GM23248 (cell line): Measurements from ENCODE around the gene SPOPL. TPM values are rescaled to one million over a fixed set of nuclear protein-coding genes. Genes with fewer than 3 reads are reported as not detected.
A peak's percentile ranks its signal among the peaks of the same experiment; 100 is the strongest.

Experiments used
- DNase-seq: peaks from one replicate; pipeline ENCODE4 v3.0.0-alpha.2; 2015
- H2AFZ ChIP-seq: fragments of 200-600 bp; sonication (generic); 2 replicates; pipeline ENCODE4 v1.6.1; 2016; ENCODE audit warnings: antibody characterized with exemption
- H3F3A ChIP-seq: fragments of 200-600 bp; sonication (generic); 2 replicates; pipeline ENCODE4 v1.6.1; 2016; ENCODE audit warnings: mild to moderate bottlenecking, antibody characterized with exemption, mixed run types; ENCODE audit not compliant: insufficient read depth
- H3K27ac ChIP-seq: fragments of 200-600 bp; sonication (generic); 2 replicates; pipeline ENCODE4 v1.5.1; 2016; ENCODE audit warnings: mild to moderate bottlenecking
- H3K27me3 ChIP-seq: fragments of 200-600 bp; sonication (generic); replicated peaks from 2 replicates; pipeline ENCODE4 v1.6.1; 2016; ENCODE audit warnings: mild to moderate bottlenecking; ENCODE audit not compliant: insufficient read depth
- H3K36me3 ChIP-seq: fragments of 200-600 bp; sonication (generic); 2 replicates; pipeline ENCODE4 v1.6.1; 2016; ENCODE audit warnings: low read depth, mild to moderate bottlenecking
- H3K4me1 ChIP-seq: fragments of 200-600 bp; sonication (generic); 2 replicates; pipeline ENCODE4 v1.6.1; 2016; ENCODE audit warnings: mild to moderate bottlenecking; ENCODE audit not compliant: insufficient read depth
- H3K4me2 ChIP-seq: fragments of 200-600 bp; sonication (generic); one replicate; pipeline ENCODE4 v1.6.1; 2016; ENCODE audit warnings: mild to moderate bottlenecking; ENCODE audit not compliant: unreplicated experiment
- H3K4me3 ChIP-seq: fragments of 200-600 bp; sonication (generic); 2 replicates; pipeline ENCODE4 v1.5.1; 2016; ENCODE audit warnings: mild to moderate bottlenecking
- H3K79me2 ChIP-seq: fragments of 200-600 bp; sonication (generic); 2 replicates; pipeline ENCODE4 v1.6.1; 2016; ENCODE audit warnings: mild to moderate bottlenecking; ENCODE audit not compliant: insufficient read depth
- H3K9ac ChIP-seq: fragments of 200-600 bp; sonication (generic); 2 replicates; pipeline ENCODE4 v1.6.1; 2016; ENCODE audit warnings: mild to moderate bottlenecking
- H3K9me2 ChIP-seq: fragments of 200-600 bp; sonication (generic); 2 replicates; pipeline ENCODE4 v1.6.1; 2016; ENCODE audit warnings: mixed run types, mild to moderate bottlenecking, moderate library complexity; ENCODE audit not compliant: insufficient read depth
- H3K9me3 ChIP-seq: fragments of 200-600 bp; sonication (generic); one replicate; pipeline ENCODE4 v1.6.1; 2017; ENCODE audit warnings: low read depth
- H4K20me1 ChIP-seq: fragments of 200-600 bp; sonication (generic); 2 replicates; pipeline ENCODE4 v1.6.0; 2016; ENCODE audit not compliant: insufficient read depth
- EZH2 ChIP-seq: fragments of 200-600 bp; sonication (generic); IDR thresholded peaks from 2 replicates; pipeline ENCODE4 v1.6.1; 2018; ENCODE audit warnings: antibody characterized with exemption, mild to moderate bottlenecking; ENCODE audit not compliant: insufficient read depth, poor library complexity, severe bottlenecking
- EZH2phosphoT487 ChIP-seq: fragments of 200-600 bp; sonication (generic); IDR thresholded peaks from 2 replicates; pipeline ENCODE4 v1.6.1; 2018; ENCODE audit warnings: antibody characterized with exemption, moderate library complexity, mild to moderate bottlenecking, low read depth; ENCODE audit not compliant: insufficient read depth
- WGBS, 2 experiments: methylation state at CpG; one replicate each; pipeline ENCODE4 v1.1.6; 2015 to 2017; ENCODE audit warnings: low lambda C conversion rate in 2 of 2, low coverage in 1 of 2; ENCODE audit errors: missing lambda C conversion rate in 2 of 2; 5-methylcytosine and 5-hydroxymethylcytosine counted together
- in situ Hi-C: fragments of 300-500 bp; cut with MboI; formaldehyde crosslinking; loops from 2 replicates; pipeline ENCODE4 v1.15.0; 2020
- polyA plus RNA-seq: library from polyadenylated mRNA; unstranded; fragments of >200 nt; fragmentation: Nextera tagmentation; extraction: Ambion mirVana; gene quantifications from 2 replicates; pipeline ENCODE4 v1.2.1, GENCODE V29; 2016
- total RNA-seq: library from RNA; depleted of rRNA; stranded (reverse); fragments of >200 nt; shearing (Covaris generic); gene quantifications from 2 replicates; pipeline ENCODE4 v1.2.3, GENCODE V29; 2014

SPOPL gene
- total and polyA plus RNA-seq, 2 experiments from 2014 or later: 3.6 to 12.0 TPM

GRCh38 chr2:138609446-138609845, 107.9 kb downstream of the SPOPL start:
- H4K20me1 ChIP-seq: no peaks in the 10 kb centered on the region
- H3K4me1 ChIP-seq: no peaks in the 10 kb centered on the region
- no peak for TF ChIP-seq EZH2phosphoT487
- no peak for TF ChIP-seq EZH2

GRCh38 chr2:138610201-138610953, 108.8 kb downstream of the SPOPL start:
- H4K20me1 ChIP-seq: no peaks in the 10 kb centered on the region
- H3K4me2 ChIP-seq: no peak overlapping the region
- H3K9ac ChIP-seq: no peak overlapping the region
- H3K9me3 ChIP-seq: no peaks in the 10 kb centered on the region
- DNase-seq: no peak
- H2AFZ ChIP-seq: no peak overlapping the region
- no peak for TF ChIP-seq EZH2phosphoT487
- no peak for TF ChIP-seq EZH2
- no peaks in the 10 kb centered on the region for H3K27me3 ChIP-seq
- H3K27ac ChIP-seq: no peak overlapping the region
- H3K36me3 ChIP-seq: no peaks in the 10 kb centered on the region
- in situ Hi-C loops: no loop called here
- H3K4me1 ChIP-seq: no peaks in the 10 kb centered on the region
- H3K9me2 ChIP-seq: no peaks in the 10 kb centered on the region
- no peaks in the 10 kb centered on the region for H3K79me2 ChIP-seq
- H3F3A ChIP-seq: no peaks in the 10 kb centered on the region
- 45 to 48% methylated on average over 4 of the region's 4 CpGs for WGBS, 2 experiments
- H3K4me3 ChIP-seq: no peak overlapping the region

More at GRCh38 chr2:138609446-138609845, 107.9 kb downstream of the SPOPL start:
- Histone ChIP-seq H3K4me2 (no peak overlapping the region), H3K9me2 (no peaks in the 10 kb centered on the region), H3K79me2 (no peaks in the 10 kb centered on the region), H3K9ac (no peak overlapping the region), H3F3A (no peaks in the 10 kb centered on the region), H3K27ac (no peak overlapping the region), H3K9me3 (no peaks in the 10 kb centered on the region), H2AFZ (no peak overlapping the region), H3K27me3 (no peaks in the 10 kb centered on the region), H3K36me3 (no peaks in the 10 kb centered on the region), H3K4me3 (no peak overlapping the region)
- in situ Hi-C loops: no loop called here
- 44 to 48% methylated on average over 4 of the region's 4 CpGs for WGBS, 2 experiments
- no peak for DNase-seq

GRCh38 chr2:138615257-138615656, 113.7 kb downstream of the SPOPL start:
- Histone ChIP-seq H3K4me2 (no peak overlapping the region), H4K20me1 (no peaks in the 10 kb centered on the region), H3K36me3 (no peaks in the 10 kb centered on the region), H3K4me1 (no peaks in the 10 kb centered on the region), H3K9me3 (no peaks in the 10 kb centered on the region), H3K9ac (no peak overlapping the region), H3K79me2 (no peaks in the 10 kb centered on the region), H3K27ac (no peak overlapping the region), H3F3A (no peaks in the 10 kb centered on the region), H3K27me3 (0 out of 2 replicates have a peak, but pooled peaks cover 7% of the 10 kb centered on the region), H3K9me2 (no peaks in the 10 kb centered on the region), H3K4me3 (no peak overlapping the region), H2AFZ (no peak overlapping the region)
- WGBS, 2 experiments: 43 to 48% methylated on average over 4 of the region's 4 CpGs
- in situ Hi-C loops: no loop called here
- DNase-seq: peak; percentile 14
- TF ChIP-seq EZH2phosphoT487: no peak
- TF ChIP-seq EZH2: no peak

- H3K9me2 ChIP-seq: no peaks in the 10 kb centered on the region
- in situ Hi-C loops: no loop called here
- H3F3A ChIP-seq: no peaks in the 10 kb centered on the region
- no peak for DNase-seq
- H3K4me1 ChIP-seq: no peaks in the 10 kb centered on the region
- WGBS, 2 experiments: 71 to 81% methylated on average over 1 of the region's 1 CpG
- H3K9ac ChIP-seq: no peak overlapping the region
- H3K9me3 ChIP-seq: no peaks in the 10 kb centered on the region
- H3K36me3 ChIP-seq: no peaks in the 10 kb centered on the region
- no peak overlapping the region for H3K4me2 ChIP-seq
- H4K20me1 ChIP-seq: no peaks in the 10 kb centered on the region
- no peak overlapping the region for H3K27ac ChIP-seq
- TF ChIP-seq EZH2phosphoT487 (no peak), EZH2 (no peak)
- no peaks in the 10 kb centered on the region for H3K79me2 ChIP-seq
- no peak overlapping the region for H3K4me3 ChIP-seq
- H2AFZ ChIP-seq: no peak overlapping the region
- H3K27me3 ChIP-seq: 0 out of 2 replicates have a peak, but pooled peaks cover 7% of the 10 kb centered on the region
Measured at GRCh38 chr2:138617026-138617425, 115.5 kb downstream of the SPOPL start.
